Endothelial cell of hepatic sinusoid (primary cell): Measurements from ENCODE around the gene TXNL1.
"Not testable (repeated sequence)": the region's sequence is repeated elsewhere in the genome, so short reads cannot be mapped to it uniquely, and the experiment has no call there.

Experiments
- in situ Hi-C: cut with HindIII; loops from 2 replicates; pipeline ENCODE4 v1.10.0; 2017; ENCODE audit warnings: low sequenced_read_pairs

TXNL1 gene

GRCh38 chr18:56638232-56639103 is at the start of gene TXNL1:
Gene TXNL1, minus strand, starts transcription at chr18:56638592. Its CDS starts 152 bp downstream, at chr18:56638440.
- in situ Hi-C loops: no loop called here

- in situ Hi-C loops: no loop called here
These were observed 45.9 kb upstream of the TXNL1 start for GRCh38 chr18:56684277-56684676.

- in situ Hi-C loops: no loop called here
These were observed 40.6 kb upstream of the TXNL1 start for GRCh38 chr18:56678836-56679565.

- in situ Hi-C loops: no loop called here
These were observed 38.2 kb upstream of the TXNL1 start for GRCh38 chr18:56676639-56677038.

DNA sequence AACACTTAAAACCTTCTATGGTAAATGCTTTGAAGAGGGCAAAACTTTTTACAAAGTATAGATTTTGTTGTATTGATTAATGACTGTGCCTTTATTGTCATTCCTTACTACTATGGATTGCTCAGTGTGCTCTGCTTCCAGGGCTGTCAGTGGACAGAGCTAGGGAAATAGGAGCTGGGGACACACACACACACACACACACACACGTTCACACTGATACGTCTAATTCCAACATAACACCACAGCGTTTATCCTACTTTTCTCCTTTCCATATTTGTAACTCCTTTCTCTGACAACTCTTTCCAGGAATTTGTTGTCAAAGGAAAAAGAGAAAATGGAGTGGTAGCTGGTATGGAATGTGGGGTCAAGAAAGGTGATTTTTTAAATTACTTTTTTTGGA is 34.6 kb upstream of the TXNL1 start:
- in situ Hi-C loops: no loop called here

DNA sequence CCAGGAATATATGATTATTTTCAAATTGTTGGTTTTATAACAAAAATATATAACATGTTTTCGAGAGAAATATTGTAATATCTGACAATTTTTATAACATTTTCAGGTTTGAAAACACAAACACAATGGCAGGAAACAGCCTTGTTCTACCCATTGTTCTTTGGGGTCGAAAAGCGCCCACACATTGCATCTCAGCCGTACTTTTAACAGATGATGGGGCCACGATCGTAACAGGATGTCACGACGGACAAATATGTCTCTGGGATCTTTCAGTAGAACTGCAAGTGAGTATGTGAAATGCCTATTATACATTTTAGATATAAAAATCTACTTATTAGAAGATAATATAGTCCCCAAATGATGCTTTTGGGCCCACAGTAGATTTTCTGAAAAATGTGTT is 34.0 kb upstream of the TXNL1 start:
- in situ Hi-C loops: no loop called here

DNA sequence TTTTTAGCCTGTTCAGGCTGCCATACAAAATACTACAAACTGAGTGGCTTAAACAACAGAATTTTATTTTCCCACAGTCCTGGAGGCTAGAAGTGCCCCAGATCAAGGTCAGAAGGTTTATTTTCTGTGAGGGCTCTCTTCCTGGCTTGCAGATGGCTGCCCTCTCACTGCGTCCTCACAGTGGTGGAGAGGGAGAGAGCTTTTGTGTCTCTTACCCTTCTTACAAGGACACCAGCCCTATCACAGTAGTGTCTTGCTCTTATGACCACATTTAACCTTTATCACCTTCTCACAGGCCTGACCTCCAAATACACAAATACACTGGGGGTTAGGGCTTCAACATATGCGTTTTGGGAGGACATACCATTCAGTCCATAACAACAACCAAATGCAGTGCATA is 24.5 kb upstream of the TXNL1 start:
- in situ Hi-C loops: no loop called here

GRCh38 chr18:56662502-56662901 is 24.1 kb upstream of the TXNL1 start:
- in situ Hi-C loops: no loop called here

- in situ Hi-C loops: no loop called here
These were observed 23.6 kb upstream of the TXNL1 start for GRCh38 chr18:56662063-56662408.

- in situ Hi-C loops: no loop called here
These were observed 23.1 kb upstream of the TXNL1 start for GRCh38 chr18:56661360-56662062.

DNA sequence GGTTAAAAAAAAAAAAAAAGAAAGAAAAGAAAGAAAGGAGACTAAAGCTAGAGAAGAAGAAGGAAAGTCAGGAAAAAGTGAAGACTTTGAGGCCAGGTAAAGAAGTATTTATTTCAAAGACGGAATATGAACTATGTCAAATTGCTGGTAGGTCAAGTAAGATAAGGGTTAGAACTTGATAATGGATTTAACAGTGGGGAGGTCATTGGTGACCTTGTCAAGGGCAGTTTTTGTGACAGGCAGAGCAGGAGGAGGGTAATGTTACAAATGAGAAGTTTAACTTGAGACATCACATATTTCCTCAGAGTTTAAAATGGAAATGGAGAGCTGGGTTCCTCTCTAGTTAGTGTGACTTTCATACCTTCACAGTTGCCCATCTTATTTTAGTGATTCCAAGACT is 22.3 kb upstream of the TXNL1 start:
- in situ Hi-C loops: no loop called here

GRCh38 chr18:56659111-56659510 is 20.7 kb upstream of the TXNL1 start:
- in situ Hi-C loops: no loop called here

GRCh38 chr18:56658261-56658660 is 19.9 kb upstream of the TXNL1 start:
- in situ Hi-C loops: no loop called here

DNA sequence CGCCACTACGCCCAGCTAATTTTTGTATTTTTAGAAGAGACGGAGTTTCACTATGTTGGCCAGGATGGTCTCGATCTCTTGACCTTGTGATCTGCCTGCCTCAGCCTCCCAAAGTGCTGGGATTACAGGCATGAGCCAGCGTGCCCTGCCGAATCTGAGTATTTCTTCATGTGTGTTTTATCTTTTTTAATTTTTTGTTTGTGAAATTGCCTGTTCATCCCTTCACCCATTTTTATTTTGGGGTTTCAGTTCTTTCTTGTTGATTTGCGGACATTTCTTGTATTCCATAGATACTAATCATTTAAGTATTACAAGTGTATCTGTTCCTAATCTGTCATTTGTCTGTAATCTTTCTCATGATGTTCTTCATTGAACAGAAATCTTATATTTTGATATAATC is 15.9 kb upstream of the TXNL1 start:
- in situ Hi-C loops: not testable (repeated sequence)

- in situ Hi-C loops: no loop called here
These were observed 14.4 kb upstream of the TXNL1 start for GRCh38 chr18:56652802-56653201.

DNA sequence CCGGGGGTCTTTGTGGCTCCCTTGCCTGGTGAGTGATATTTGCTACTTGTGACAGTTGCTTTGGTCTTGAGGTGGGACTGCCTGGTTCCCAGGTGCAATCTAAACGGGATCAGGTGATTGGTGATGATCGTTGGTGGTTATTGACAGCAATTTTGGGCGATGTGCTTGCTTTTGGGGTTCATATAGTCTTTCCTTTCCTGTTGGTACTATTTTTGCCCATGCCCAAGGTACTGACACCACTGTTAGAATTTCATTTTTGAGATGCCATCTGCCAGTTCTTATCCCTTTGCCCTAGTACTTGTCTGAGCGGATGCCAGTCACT is 13.3 kb upstream of the TXNL1 start:
- in situ Hi-C loops: no loop called here

DNA sequence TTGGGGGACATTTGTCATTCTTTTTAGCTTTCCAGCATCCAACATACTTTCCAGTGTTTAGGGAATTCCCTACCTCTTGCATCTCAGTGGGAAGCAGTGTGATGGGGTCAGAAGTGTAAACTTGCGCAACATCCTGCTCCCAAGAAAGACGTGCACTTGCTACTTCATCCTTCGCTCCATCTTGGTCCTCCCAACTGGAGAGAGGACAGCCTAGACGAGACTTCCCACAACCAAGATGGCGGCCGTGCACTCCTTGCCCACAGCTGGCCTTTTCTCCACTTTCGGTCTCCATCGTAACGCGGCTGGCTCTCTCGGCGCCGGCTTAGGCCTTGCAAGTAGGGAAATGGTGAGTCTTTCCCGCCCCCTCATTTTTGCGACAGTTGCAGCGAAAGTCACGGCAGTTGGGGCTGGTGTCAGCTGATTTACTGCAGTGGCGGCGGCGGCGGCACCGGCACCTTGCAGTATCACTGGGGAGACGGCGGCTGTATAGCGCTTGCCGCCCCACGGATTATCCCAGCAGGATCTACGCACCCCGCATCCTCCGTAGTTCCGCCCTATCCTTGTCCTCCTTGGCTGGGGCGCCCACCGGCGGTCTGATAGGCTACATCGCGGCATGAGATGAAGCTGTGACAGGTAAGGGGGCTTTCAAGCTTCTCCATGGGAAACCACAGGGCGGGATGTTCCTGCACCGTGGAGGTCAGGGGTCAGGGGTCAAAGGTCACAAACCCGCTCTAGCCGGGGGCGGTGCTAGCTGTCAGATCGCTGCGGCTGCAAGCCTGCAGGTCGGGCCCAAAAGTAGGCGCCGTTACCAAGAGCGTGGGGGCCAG is 12.8 kb upstream of the TXNL1 start, which contains the start of gene WDR7:
Gene WDR7 (plus strand): TSS at position 416 of the 827 bp plus-strand sequence. CDS start 21,157 bp downstream, outside the sequence.
- in situ Hi-C loops: no loop called here

DNA sequence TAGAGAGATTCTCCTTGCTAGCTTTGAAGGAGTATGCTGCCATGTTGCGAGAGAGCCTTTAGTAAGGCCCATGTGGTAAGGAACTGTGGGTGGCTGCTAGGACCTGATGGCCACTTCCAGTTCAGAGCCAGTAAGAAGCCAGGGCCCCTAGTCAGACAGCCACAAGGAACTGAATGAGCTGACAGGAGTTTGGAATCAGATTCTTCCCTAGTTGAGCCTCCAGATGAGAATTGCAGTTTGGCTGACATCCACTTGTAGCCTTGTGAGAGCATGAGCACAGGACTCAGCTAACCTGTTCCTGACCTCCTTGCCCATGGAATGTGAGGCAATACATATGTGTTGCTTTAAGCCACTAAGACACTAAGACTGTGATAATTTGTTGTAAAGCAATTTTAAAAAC is 11.6 kb upstream of the TXNL1 start:
- in situ Hi-C loops: no loop called here

DNA sequence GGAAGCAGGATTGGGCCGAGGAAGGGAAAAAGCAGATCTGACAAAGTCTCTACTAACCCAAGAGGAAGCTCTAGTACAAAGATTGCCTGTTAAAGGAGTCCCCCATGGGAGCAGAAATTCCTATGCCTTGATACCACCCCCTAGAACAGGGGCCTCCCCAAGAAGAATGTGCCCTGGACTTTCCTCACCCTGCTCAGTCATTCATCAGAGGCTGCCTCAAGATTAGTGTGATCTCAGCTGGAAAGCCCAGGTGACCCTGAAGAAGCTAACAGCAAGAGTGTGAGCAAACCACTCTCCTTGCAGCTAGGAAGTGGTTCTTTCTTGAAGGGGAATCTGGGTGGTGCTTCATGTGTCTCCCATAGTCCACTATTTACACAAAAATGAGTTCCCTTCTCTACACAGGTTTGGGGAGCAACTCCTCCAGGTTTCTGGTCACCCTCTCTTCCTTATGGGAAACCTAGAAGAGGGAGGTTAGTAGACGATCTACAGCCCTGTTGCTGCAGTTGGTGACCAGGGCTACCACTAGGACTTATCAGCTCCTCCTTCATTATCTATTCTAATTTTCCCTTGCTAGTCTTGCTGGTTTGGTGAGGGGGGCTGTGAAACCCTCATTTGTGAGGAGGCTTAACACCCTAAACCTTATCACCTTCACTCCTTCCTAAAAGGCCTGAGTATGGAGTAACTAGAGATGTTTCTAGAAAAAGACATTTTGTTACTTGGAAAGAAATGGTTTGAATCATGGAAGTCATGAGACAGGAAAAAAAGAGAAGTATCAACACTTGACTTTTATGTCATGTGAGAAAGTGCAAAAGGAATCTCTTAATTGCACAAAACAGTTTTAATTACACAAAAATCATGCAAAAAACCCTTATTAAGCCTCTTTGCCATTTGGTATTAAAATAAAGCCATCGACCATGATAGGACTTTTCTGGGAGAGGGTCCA is 9.8 kb upstream of the TXNL1 start:
- in situ Hi-C loops: no loop called here

GRCh38 chr18:56647071-56647470 is 8.7 kb upstream of the TXNL1 start:
- in situ Hi-C loops: no loop called here
